K562 (cell line): ENCODE results near the gene ZNF410. TPM values are rescaled to one million over a fixed set of nuclear protein-coding genes. Genes with fewer than 3 reads are reported as not detected.

Source experiments
- CBFB ChIP-seq: sonication (generic); formaldehyde crosslinking; IDR thresholded peaks from 2 replicates; pipeline ENCODE4 v1.4.0; 2020; ENCODE audit warnings: mild to moderate bottlenecking, missing genetic modification reagents
- ETV6 ChIP-seq, 3 experiments: fragments of 150-350 bp in 1 of 3; sonication (generic) in 1 of 3; formaldehyde crosslinking in 1 of 3; IDR thresholded peaks; 2 replicates each; pipeline versions ENCODE4 v1.6.1 to v1.8.0; 2014 to 2022; ENCODE audit warnings: borderline replicate concordance in 2 of 3, low read depth in 2 of 3, antibody characterized with exemption in 1 of 3, low read length in 1 of 3, mild to moderate bottlenecking in 1 of 3, missing genetic modification reagents in 1 of 3
- FOXK2 ChIP-seq, 2 experiments: fragments of 450-650 bp; IDR thresholded peaks in 1 of 2; conservative IDR thresholded peaks in 1 of 2; 2 replicates each; pipeline ENCODE4 v1.6.1; 2016; ENCODE audit warnings: low read depth in 2 of 2, mild to moderate bottlenecking in 1 of 2
- NBN ChIP-seq: fragments of 450-650 bp; IDR thresholded peaks from 2 replicates; pipeline ENCODE4 v1.6.1; 2016; ENCODE audit warnings: low read depth, mild to moderate bottlenecking
- PHB ChIP-seq: fragments of 250-450 bp; sonication (Bioruptor Pico); IDR thresholded peaks from 2 replicates; pipeline ENCODE4 v1.5.0; 2021
- PHF8 ChIP-seq: fragments of 200-600 bp; sonication (generic); IDR thresholded peaks from 2 replicates; pipeline ENCODE4 v1.6.1; 2012; ENCODE audit warnings: mixed run types, mild to moderate bottlenecking, inconsistent platforms, low read length, moderate library complexity, borderline replicate concordance
- SMARCE1 ChIP-seq: fragments of 450-650 bp; IDR thresholded peaks from 2 replicates; pipeline ENCODE4 v1.7.1; 2016; ENCODE audit warnings: mild to moderate bottlenecking
- ZKSCAN1 ChIP-seq: fragments of 150-350 bp; IDR thresholded peaks from 2 replicates; pipeline ENCODE4 v1.6.1; 2016; ENCODE audit warnings: low read depth, low read length
- polyA plus RNA-seq, 8 experiments: library from polyadenylated mRNA; depleted of rRNA in 4 of 8; stranded (reverse) in 5 of 8; unstranded in 3 of 8; fragments of >200 nt; fragmentation: Nextera tagmentation in 2 of 8; fragmentation: Illumina TruSeq in 1 of 8; extraction: Ambion mirVana in 2 of 8; extraction: Trizol in 1 of 8; gene quantifications; 2 replicates each; pipeline versions ENCODE4 v1.2.1 to v1.2.3, GENCODE V29; 2011 to 2014; ENCODE audit warnings: inconsistent platforms in 1 of 8, missing spikeins in 1 of 8
- total RNA-seq, 7 experiments: library from RNA; depleted of rRNA in 6 of 7; stranded (reverse); fragments of >200 nt in 6 of 7; fragmentation: Illumina TruSeq in 2 of 7; extraction: Trizol in 2 of 7; gene quantifications; 2 replicates each; pipeline versions ENCODE4 v1.2.1 to v1.2.3, GENCODE V29; 2011 to 2021; ENCODE audit warnings: low replicate concordance in 1 of 7
- TF ChIP-seq, protein P1 (sequence below): sonication (generic); formaldehyde crosslinking; IDR thresholded peaks from 2 replicates; pipeline ENCODE4 v1.8.0; 2022; ENCODE audit warnings: mild to moderate bottlenecking, missing genetic modification reagents
- TF ChIP-seq, protein P2 (sequence below): fragments of 250-450 bp; sonication (Bioruptor Pico); IDR thresholded peaks from 2 replicates; pipeline ENCODE4 v1.4.0; 2020
- TF ChIP-seq, protein P3 (sequence below): fragments of 450-650 bp; IDR thresholded peaks from 2 replicates; pipeline ENCODE4 v1.6.1; 2016; ENCODE audit warnings: missing biosample characterization, missing genetic modification characterization
- TF ChIP-seq, protein P4 (sequence below): fragments of 450-650 bp; formaldehyde crosslinking; IDR thresholded peaks from 2 replicates; pipeline ENCODE4 v1.4.0; 2020; ENCODE audit warnings: mild to moderate bottlenecking, moderate library complexity
- TF ChIP-seq, protein P5 (sequence below): fragments of 450-650 bp; formaldehyde crosslinking; IDR thresholded peaks from 2 replicates; pipeline ENCODE4 v1.4.0; 2022; ENCODE audit warnings: missing genetic modification characterization
- TF ChIP-seq, protein P6 (sequence below): fragments of 450-650 bp; IDR thresholded peaks from 2 replicates; pipeline ENCODE4 v1.6.1; 2014; ENCODE audit warnings: low read depth, mild to moderate bottlenecking, moderate library complexity, borderline replicate concordance

The ZNF410 gene
- total and polyA plus RNA-seq, 9 of the 15 experiments (the other 6 are each of a cell fraction or from before 2014, with no cell fraction given), result 20.5 to 64.8 (median 38.7) TPM

DNA sequence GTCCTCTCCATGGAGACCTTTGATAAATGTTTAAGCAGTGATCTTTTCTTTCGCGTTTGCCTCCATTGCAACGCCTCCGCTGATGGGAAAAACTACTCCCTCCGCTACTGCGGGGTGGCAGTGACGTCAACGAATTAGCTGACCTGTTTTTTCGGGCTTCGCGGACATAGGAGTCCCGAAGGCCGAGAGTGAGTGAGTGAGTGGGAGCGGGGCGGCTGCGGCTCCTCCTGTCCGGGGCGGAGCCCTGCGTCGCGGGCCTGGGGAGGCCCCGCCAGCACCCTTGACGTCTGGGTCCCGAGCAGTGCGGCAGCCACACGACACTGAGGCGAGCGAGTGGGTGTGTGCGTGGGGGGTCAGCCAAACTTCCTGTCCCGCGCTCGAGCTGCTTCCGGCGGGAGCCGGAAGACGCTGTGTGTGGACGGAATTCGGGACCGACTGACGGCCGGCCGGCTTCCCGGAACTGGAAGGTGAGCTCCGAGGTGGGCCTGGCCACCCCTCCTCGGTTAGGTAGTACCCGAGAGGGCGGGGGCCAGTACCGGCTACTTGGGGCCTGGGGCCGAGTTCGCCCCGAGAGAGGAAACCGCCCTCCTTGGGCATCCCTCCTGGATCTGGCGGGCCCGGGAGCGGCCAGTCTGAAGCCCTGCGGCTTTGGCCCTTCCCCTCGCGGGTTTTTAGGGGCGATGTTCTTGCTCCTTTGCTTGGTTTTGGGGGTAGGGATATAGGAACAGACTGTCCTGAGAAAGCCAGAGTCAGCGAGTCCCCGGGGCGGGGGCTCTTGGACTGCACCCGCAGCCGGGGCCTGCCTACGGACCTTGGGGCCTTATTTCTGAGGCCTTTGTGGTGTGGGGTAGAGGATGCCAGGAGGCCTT, at the start of gene ZNF410 (continued):
- TF ChIP-seq ZKSCAN1 (0 out of 2 replicates have a peak, but pooled peaks have one; percentile 39), SMARCE1 (no peak), PHF8 (peak; percentile 64), PHB (CRISPR knock-in tag) (0 out of 2 replicates have a peak, but pooled peaks have one; percentile 22), CBFB (CRISPR knock-in tag) (no peak), ETV6 (IDR thresholded peaks at IDR 0.05; ENCODE audit: borderline replicate concordance in 1 of 2, low read depth in 2 of 2, low read length in 1 of 2) (peak; percentile 92 to 96), ETV6 (CRISPR knock-in tag; IDR thresholded peaks at IDR 0.05; ENCODE audit: borderline replicate concordance) (no peak), NBN (peak; percentile 69; the same call in 1 of the 2 replicates), FOXK2 (conservative IDR thresholded peaks at IDR 0.05 in 1 of 2, IDR thresholded peaks at IDR 0.05 in 1 of 2; ENCODE audit: low read depth in 2 of 2) (peak; percentile 66 to 70; a peak in 2 of 4 replicates)
- TF ChIP-seq, protein P1, sequence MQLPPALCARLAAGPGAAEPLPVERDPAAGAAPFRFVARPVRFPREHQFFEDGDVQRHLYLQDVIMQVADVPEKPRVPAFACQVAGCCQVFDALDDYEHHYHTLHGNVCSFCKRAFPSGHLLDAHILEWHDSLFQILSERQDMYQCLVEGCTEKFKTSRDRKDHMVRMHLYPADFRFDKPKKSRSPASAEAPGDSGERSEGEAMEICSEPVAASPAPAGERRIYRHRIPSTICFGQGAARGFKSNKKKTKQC, result no peak
- TF ChIP-seq, protein P2, sequence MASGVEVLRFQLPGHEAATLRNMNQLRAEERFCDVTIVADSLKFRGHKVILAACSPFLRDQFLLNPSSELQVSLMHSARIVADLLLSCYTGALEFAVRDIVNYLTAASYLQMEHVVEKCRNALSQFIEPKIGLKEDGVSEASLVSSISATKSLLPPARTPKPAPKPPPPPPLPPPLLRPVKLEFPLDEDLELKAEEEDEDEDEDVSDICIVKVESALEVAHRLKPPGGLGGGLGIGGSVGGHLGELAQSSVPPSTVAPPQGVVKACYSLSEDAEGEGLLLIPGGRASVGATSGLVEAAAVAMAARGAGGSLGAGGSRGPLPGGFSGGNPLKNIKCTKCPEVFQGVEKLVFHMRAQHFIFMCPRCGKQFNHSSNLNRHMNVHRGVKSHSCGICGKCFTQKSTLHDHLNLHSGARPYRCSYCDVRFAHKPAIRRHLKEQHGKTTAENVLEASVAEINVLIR (CRISPR knock-in tag), result peak; percentile 46
- TF ChIP-seq, protein P3, sequence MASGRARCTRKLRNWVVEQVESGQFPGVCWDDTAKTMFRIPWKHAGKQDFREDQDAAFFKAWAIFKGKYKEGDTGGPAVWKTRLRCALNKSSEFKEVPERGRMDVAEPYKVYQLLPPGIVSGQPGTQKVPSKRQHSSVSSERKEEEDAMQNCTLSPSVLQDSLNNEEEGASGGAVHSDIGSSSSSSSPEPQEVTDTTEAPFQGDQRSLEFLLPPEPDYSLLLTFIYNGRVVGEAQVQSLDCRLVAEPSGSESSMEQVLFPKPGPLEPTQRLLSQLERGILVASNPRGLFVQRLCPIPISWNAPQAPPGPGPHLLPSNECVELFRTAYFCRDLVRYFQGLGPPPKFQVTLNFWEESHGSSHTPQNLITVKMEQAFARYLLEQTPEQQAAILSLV (tag), result no peak
- TF ChIP-seq, protein P4, sequence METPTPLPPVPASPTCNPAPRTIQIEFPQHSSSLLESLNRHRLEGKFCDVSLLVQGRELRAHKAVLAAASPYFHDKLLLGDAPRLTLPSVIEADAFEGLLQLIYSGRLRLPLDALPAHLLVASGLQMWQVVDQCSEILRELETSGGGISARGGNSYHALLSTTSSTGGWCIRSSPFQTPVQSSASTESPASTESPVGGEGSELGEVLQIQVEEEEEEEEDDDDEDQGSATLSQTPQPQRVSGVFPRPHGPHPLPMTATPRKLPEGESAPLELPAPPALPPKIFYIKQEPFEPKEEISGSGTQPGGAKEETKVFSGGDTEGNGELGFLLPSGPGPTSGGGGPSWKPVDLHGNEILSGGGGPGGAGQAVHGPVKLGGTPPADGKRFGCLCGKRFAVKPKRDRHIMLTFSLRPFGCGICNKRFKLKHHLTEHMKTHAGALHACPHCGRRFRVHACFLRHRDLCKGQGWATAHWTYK (CRISPR knock-in tag), result no peak
- TF ChIP-seq, protein P5, sequence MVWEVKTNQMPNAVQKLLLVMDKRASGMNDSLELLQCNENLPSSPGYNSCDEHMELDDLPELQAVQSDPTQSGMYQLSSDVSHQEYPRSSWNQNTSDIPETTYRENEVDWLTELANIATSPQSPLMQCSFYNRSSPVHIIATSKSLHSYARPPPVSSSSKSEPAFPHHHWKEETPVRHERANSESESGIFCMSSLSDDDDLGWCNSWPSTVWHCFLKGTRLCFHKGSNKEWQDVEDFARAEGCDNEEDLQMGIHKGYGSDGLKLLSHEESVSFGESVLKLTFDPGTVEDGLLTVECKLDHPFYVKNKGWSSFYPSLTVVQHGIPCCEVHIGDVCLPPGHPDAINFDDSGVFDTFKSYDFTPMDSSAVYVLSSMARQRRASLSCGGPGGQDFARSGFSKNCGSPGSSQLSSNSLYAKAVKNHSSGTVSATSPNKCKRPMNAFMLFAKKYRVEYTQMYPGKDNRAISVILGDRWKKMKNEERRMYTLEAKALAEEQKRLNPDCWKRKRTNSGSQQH (CRISPR knock-in tag), result no peak
- TF ChIP-seq, protein P6, sequence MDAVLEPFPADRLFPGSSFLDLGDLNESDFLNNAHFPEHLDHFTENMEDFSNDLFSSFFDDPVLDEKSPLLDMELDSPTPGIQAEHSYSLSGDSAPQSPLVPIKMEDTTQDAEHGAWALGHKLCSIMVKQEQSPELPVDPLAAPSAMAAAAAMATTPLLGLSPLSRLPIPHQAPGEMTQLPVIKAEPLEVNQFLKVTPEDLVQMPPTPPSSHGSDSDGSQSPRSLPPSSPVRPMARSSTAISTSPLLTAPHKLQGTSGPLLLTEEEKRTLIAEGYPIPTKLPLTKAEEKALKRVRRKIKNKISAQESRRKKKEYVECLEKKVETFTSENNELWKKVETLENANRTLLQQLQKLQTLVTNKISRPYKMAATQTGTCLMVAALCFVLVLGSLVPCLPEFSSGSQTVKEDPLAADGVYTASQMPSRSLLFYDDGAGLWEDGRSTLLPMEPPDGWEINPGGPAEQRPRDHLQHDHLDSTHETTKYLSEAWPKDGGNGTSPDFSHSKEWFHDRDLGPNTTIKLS, result 0 out of 2 replicates have a peak, but pooled peaks have one; percentile 35
